Esophagus mucosa (tissue), 1 donor: ENCODE results near the gene MAPRE2. TPM values are rescaled to one million over a fixed set of nuclear protein-coding genes. Genes with fewer than 3 reads are reported as not detected.

ENCODE experiments used
- ATAC-seq: fragments of 200-7000 bp; cut with Tn5 transposase; one replicate; pipeline ENCODE4 v1.9.1; 2020
- total RNA-seq: library from RNA; stranded (reverse); gene quantifications from one replicate; pipeline ENCODE4 v1.2.4, GENCODE V29; 2023
- donor health status: DM: yes; HTN: yes; CAD: no.

Gene MAPRE2
- total RNA-seq, 1 donor from 2014 or later: 4.5 TPM

GRCh38 chr18:35186291-35187034, 145.2 kb downstream of the MAPRE2 start:
- ATAC-seq: no peak

- ATAC-seq: no peak
These were observed 148.3 kb downstream of the MAPRE2 start for GRCh38 chr18:35189510-35189909.

DNA sequence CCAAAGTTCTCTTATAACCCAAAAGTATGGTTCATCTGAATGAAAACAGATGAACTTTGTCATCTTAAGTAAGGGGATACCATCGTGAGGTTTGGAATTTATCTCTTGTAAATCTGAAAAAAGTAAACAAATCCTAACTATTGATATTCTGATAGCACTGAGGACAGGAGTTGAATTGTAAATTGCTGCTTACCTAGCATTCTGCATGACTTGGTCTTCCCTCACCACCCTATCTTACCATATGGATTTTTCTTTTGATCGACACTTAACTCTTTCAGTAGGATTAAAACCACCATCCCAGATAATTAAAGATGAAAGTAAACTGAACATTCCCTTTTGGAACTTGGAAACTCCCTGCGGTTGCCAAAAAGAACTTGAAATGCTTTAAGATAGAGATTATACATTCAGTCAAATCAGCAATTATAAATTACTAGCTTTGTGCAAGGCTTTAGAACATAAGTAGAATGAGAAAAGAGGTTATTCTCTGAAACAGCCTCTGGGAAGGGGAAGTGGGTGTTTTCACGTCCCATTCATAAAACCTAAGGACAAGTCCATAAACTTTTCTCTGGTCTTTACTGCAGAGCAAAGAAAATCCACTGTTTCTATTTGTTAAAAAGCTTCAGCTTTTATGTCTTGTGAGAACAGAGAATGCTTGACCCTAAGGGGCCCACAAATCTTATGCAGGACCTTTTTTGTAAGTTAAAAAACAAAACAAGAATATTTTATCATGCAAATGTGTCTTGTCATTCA, 149.9 kb downstream of the MAPRE2 start:
- ATAC-seq: no peak

GRCh38 chr18:35191698-35192025, 150.4 kb downstream of the MAPRE2 start:
- ATAC-seq: no peak

GRCh38 chr18:35192415-35192814, 151.2 kb downstream of the MAPRE2 start:
- no peak for ATAC-seq

Other genes starting within 250 kb of the MAPRE2 start
- gene ZNF397, start 199.6 kb downstream of the MAPRE2 start, total RNA-seq: 9.0 TPM
- gene ZSCAN30, start 248.8 kb downstream of the MAPRE2 start, total RNA-seq: 5.9 TPM